GM19452 (cell line): Measurements from ENCODE around the gene TEX26.

ENCODE experiments used
- ATAC-seq: cut with Tn5 transposase; IDR thresholded peaks from one replicate; pipeline ENCODE4 v1.9.1; 2021; ENCODE audit not compliant: unreplicated experiment

Gene TEX26

GRCh38 chr13:31011193-31011860, 78.9 kb downstream of the TEX26 start:
- ATAC-seq = no peak

- no peak for ATAC-seq
Measured at GRCh38 chr13:31011901-31012654, 79.6 kb downstream of the TEX26 start.

DNA sequence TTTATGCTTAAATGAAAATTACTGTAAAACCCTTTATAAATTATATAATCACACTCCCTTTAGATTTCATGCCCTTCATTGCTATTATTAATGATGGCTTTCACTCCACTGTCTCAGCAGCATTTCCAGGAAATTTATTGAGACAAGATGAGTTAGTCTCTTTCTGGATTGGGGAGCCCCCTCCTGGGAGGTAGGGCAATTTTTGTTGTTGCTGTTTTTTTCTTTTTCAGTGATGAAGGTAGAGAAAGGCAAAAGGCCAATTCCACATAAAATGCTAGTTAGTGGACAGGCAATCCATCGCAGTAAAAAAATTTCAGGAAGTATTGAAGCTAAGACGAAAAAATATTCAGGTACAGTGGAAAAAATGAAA, 80.2 kb downstream of the TEX26 start:
- no peak for ATAC-seq

GRCh38 chr13:31014456-31014855, 82.0 kb downstream of the TEX26 start:
- no peak for ATAC-seq

DNA sequence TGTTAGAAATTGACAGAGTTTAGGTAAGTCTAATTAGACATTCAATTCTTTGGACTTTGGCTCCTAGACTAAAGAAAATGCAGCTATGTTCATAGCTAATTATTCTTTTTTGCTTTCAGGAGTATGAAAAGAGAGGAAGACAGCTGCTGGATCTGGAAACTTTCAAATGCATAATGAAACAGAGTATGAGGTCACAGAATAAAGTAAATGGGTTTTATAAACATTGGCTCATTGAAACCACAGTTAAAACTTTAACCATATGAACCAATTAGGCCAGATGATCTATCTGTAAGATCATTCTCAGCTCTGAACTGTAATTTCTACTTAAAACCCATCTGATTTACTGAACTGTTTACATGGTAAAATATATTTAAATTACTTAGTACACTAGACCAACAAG, 82.7 kb downstream of the TEX26 start:
- no peak for ATAC-seq

- ATAC-seq = no peak
Measured at GRCh38 chr13:31016342-31017325, 84.2 kb downstream of the TEX26 start.

GRCh38 chr13:31018511-31018910, 86.1 kb downstream of the TEX26 start:
- no peak for ATAC-seq

DNA sequence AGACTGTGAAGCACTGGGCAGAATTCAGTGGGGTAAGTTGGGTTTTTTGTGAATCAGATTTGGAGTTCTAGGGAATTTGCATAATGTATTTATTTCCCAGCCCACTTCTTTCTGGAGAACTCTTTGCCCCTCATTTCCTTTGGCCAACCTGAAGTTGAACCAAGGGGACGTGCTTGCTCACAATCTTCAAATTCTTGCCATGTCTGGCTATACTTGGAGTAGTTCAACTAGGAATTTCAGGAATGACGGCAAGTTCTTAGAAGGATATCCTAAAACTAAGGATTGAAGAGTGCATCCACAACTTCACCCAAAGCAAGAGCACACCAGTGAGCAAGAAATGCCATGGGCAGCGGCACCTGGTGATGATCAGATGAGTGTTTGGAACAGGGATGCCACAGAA, 88.5 kb downstream of the TEX26 start:
- ATAC-seq = no peak

- ATAC-seq = no peak
Measured at GRCh38 chr13:31022288-31022895, 89.9 kb downstream of the TEX26 start.

DNA sequence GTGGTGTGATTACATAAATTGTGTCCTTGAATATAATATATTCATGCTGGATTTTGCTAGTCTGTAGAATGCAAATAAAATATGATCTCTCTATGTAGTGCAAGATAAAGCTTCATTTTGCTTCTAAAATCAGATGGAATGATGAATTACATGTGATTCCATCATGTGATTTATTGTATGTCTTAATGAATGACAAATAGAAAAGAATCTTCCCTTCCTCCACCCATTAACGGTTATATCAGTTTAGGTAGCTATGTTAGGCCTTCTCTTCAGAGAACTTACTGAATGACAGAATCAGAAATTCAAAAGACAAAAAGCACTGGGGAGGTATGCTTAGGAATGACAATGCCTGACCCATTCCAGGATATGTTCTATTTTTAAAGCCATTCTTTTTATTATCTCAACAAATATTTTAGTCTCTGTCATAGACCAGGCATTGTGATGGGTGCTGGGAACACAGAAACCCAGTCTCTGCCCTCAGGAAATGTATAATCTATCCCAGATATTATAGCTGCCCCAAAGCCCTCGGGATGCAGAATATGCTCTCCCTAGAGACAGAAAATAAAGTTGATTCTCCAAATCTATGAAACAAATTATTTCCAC, 90.6 kb downstream of the TEX26 start:
- ATAC-seq = no peak
